NCI-H128 (cell line): ENCODE data around the gene TMEM247.
"Not testable (repeated sequence)": the region's sequence is repeated elsewhere in the genome, so short reads cannot be mapped to it uniquely, and the experiment has no call there.

Experiments
- DNase-seq: peaks from one replicate; lab custom pipeline; 2025; ENCODE audit not compliant: unreplicated experiment; lab: John Stamatoyannopoulos, UW

TMEM247 gene

GRCh38 chr2:46509804-46510203, 30.4 kb downstream of the TMEM247 start:
- no peak for DNase-seq

- no peak for DNase-seq
Measured at GRCh38 chr2:46510598-46511177, 31.3 kb downstream of the TMEM247 start.

GRCh38 chr2:46512185-46512584, 32.8 kb downstream of the TMEM247 start:
- DNase-seq, result no peak

GRCh38 chr2:46514738-46515137, 35.4 kb downstream of the TMEM247 start:
- no peak for DNase-seq

GRCh38 chr2:46517485-46517884, 38.1 kb downstream of the TMEM247 start:
- DNase-seq, result no peak

- no peak for DNase-seq
Measured at GRCh38 chr2:46518861-46519260, 39.5 kb downstream of the TMEM247 start.

- DNase-seq, result no peak
Measured at GRCh38 chr2:46519265-46519664, 39.9 kb downstream of the TMEM247 start.

GRCh38 chr2:46520130-46520711, 40.9 kb downstream of the TMEM247 start:
- DNase-seq, result no peak

- DNase-seq, result no peak
Measured at GRCh38 chr2:46521215-46521683, 41.9 kb downstream of the TMEM247 start.

- DNase-seq, result not testable (repeated sequence)
Measured at GRCh38 chr2:46522385-46522784, 43.0 kb downstream of the TMEM247 start.

GRCh38 chr2:46525522-46526155, 46.3 kb downstream of the TMEM247 start:
- DNase-seq, result no peak

GRCh38 chr2:46528880-46529279, 49.5 kb downstream of the TMEM247 start:
- DNase-seq, result no peak

- DNase-seq, result no peak
Measured at GRCh38 chr2:46530639-46531038, 51.3 kb downstream of the TMEM247 start.

- DNase-seq, result no peak
Measured at GRCh38 chr2:46531863-46532262, 52.5 kb downstream of the TMEM247 start.
